Motor neuron (in vitro differentiated cells): Measurements from ENCODE around the gene CLN6. TPM values are rescaled to one million over a fixed set of nuclear protein-coding genes. Genes with fewer than 3 reads are reported as not detected.

Source experiments
- total RNA-seq, 8 experiments: library from RNA; unstranded; fragments of 300-600 nt; gene quantifications; 2 replicates each; pipeline versions ENCODE4 v1.2.3 to v1.2.4, GENCODE V29; 2022

CLN6 gene
- total RNA-seq, 8 experiments from 2014 or later, result 6.5 to 39.7 (median 9.7) TPM

Other genes with a start within 250 kb of the CLN6 start
- gene PIAS1, start 175.4 kb downstream of the CLN6 start, total RNA-seq, result 10 to 100 TPM; 20.5 to 47.4 (median 31.3) TPM
- gene CALML4, start 24.4 kb downstream of the CLN6 start, total RNA-seq, result 1 to 10 TPM in 7 of 8 experiments, under 1 TPM in 1; 0.61 to 8.4 (median 4.3) TPM
- 10 to 100 TPM; 20.6 to 78.3 (median 44.0) TPM for gene FEM1B, start 48.0 kb upstream of the CLN6 start, total RNA-seq
- 10 to 100 TPM in 1 of 8 experiments, 1 to 10 TPM in 2, under 1 TPM in 5; 0.27 to 35.0 (median 0.78) TPM for gene ITGA11, start 202.4 kb upstream of the CLN6 start, total RNA-seq